ENCODE data around the gene CAPRIN1.
A peak's percentile ranks its signal among the peaks of the same experiment; 100 is the strongest.

Gene CAPRIN1

GRCh38 chr11:34136420-34136819 is 84.9 kb downstream of the CAPRIN1 start:
- Histone ChIP-seq H4K20me1 (peaks cover 0 to 51% (median 13%) of the 10 kb centered on the region in 11 experiments; a peak in 13 of 22 replicates), H3K27me3 (no peaks in the 10 kb centered on the region), H3K4me1 (no peaks in the 10 kb centered on the region), H3K9me3 (replicated peaks in 1 of 11) (no peaks in the 10 kb centered on the region), H3K36me3 (peaks cover 97 to 100% (median 100%) of the 10 kb centered on the region in 11 experiments), H3K27ac (no peak overlapping the region), H3K9ac (no peak overlapping the region), H3K4me3 (no peak overlapping the region), H3K4me2 (no peak overlapping the region)
- no peak for TF ChIP-seq Cebpa-rat (IDR thresholded peaks at IDR 0.05)

- Histone ChIP-seq H3K4me2 (no peak overlapping the region), H3K27ac (no peak overlapping the region), H3K4me3 (no peak overlapping the region), H3K9me3 (replicated peaks in 1 of 11) (no peaks in the 10 kb centered on the region), H4K20me1 (peaks cover 0 to 46% (median 13%) of the 10 kb centered on the region in 11 experiments; a peak in 13 of 22 replicates), H3K4me1 (peaks cover 0 to 16% (median 1%) of the 10 kb centered on the region in 10 experiments; a peak in 14 of 20 replicates), H3K36me3 (peaks cover 100% of the 10 kb centered on the region in 11 experiments), H3K27me3 (no peaks in the 10 kb centered on the region), H3K9ac (no peak overlapping the region)
- no peak for TF ChIP-seq Cebpa-rat (IDR thresholded peaks at IDR 0.05)
Observed at GRCh38 chr11:34139346-34139745, 87.8 kb downstream of the CAPRIN1 start.

GRCh38 chr11:34140149-34140548 is 88.6 kb downstream of the CAPRIN1 start:
- Histone ChIP-seq H3K27me3 (no peaks in the 10 kb centered on the region), H3K9ac (no peak overlapping the region), H4K20me1 (peaks cover 0 to 46% (median 14%) of the 10 kb centered on the region in 11 experiments; a peak in 13 of 22 replicates), H3K27ac (no peak overlapping the region), H3K4me3 (no peak overlapping the region), H3K4me2 (no peak overlapping the region), H3K36me3 (peaks cover 100% of the 10 kb centered on the region in 11 experiments), H3K9me3 (replicated peaks in 1 of 11) (no peaks in the 10 kb centered on the region), H3K4me1 (peaks cover 5 to 24% (median 9%) of the 10 kb centered on the region in 10 experiments)
- no peak for TF ChIP-seq Cebpa-rat (IDR thresholded peaks at IDR 0.05)

GRCh38 chr11:34143048-34143447 is 91.5 kb downstream of the CAPRIN1 start:
- peak overlapping the region in 3 of 11 experiments; percentile 48 to 61 (median 51); a peak in 6 of 22 replicates for H3K4me2 ChIP-seq
- TF ChIP-seq Cebpa-rat (IDR thresholded peaks at IDR 0.05) = no peak
- peaks cover 24 to 45% (median 28%) of the 10 kb centered on the region in 10 experiments for H3K4me1 ChIP-seq
- no peaks in the 10 kb centered on the region for H3K9me3 ChIP-seq (replicated peaks in 1 of 11)
- H3K9ac ChIP-seq = peak overlapping the region in 3 of 11 experiments; percentile 2 to 53 (median 44); a peak in 3 of 22 replicates
- H3K36me3 ChIP-seq = peaks cover 89 to 100% (median 100%) of the 10 kb centered on the region in 11 experiments
- peaks cover 0 to 43% (median 13%) of the 10 kb centered on the region in 11 experiments; a peak in 13 of 22 replicates for H4K20me1 ChIP-seq
- no peak overlapping the region for H3K4me3 ChIP-seq
- H3K27me3 ChIP-seq = no peaks in the 10 kb centered on the region
- 0 out of 22 replicates have a peak overlapping the region, but pooled peaks of 1 of the 11 experiments have one; percentile 6 for H3K27ac ChIP-seq

- TF ChIP-seq Cebpa-rat (IDR thresholded peaks at IDR 0.05) = no peak
- Histone ChIP-seq H3K9me3 (replicated peaks in 1 of 11) (no peaks in the 10 kb centered on the region), H3K4me2 (peak overlapping the region; percentile 23 to 76 (median 62)), H3K4me3 (no peak overlapping the region), H3K27me3 (no peaks in the 10 kb centered on the region), H3K27ac (peak overlapping the region in 3 of 11 experiments; percentile 21 to 48 (median 36); a peak in 5 of 22 replicates), H3K4me1 (peaks cover 25 to 53% (median 37%) of the 10 kb centered on the region in 10 experiments), H3K36me3 (peaks cover 89 to 100% (median 100%) of the 10 kb centered on the region in 11 experiments), H4K20me1 (peaks cover 0 to 43% (median 4%) of the 10 kb centered on the region in 11 experiments; a peak in 12 of 22 replicates), H3K9ac (0 out of 22 replicates have a peak overlapping the region, but pooled peaks of 2 of the 11 experiments have one; percentile 22 to 33)
Observed at GRCh38 chr11:34145073-34145472, 93.5 kb downstream of the CAPRIN1 start.

GRCh38 chr11:34145847-34146381 is 94.4 kb downstream of the CAPRIN1 start:
- no peaks in the 10 kb centered on the region for H3K27me3 ChIP-seq
- peaks cover 25 to 53% (median 37%) of the 10 kb centered on the region in 10 experiments for H3K4me1 ChIP-seq
- H3K9me3 ChIP-seq (replicated peaks in 1 of 11) = no peaks in the 10 kb centered on the region
- peaks cover 0 to 47% (median 7%) of the 10 kb centered on the region in 11 experiments; a peak in 11 of 22 replicates for H4K20me1 ChIP-seq
- H3K36me3 ChIP-seq = peaks cover 88 to 100% (median 100%) of the 10 kb centered on the region in 11 experiments
- no peak for TF ChIP-seq Cebpa-rat (IDR thresholded peaks at IDR 0.05)
- no peak overlapping the region for H3K4me3 ChIP-seq
- peak overlapping the region; percentile 23 to 76 (median 62) for H3K4me2 ChIP-seq
- H3K9ac ChIP-seq = peak overlapping the region in 10 of 11 experiments; percentile 2 to 49 (median 38); a peak in 13 of 22 replicates
- peak overlapping the region in 10 of 11 experiments; percentile 24 to 67 (median 40); a peak in 20 of 22 replicates for H3K27ac ChIP-seq

- TF ChIP-seq Cebpa-rat (IDR thresholded peaks at IDR 0.05) = no peak
- Histone ChIP-seq H3K4me2 (peak overlapping the region; percentile 23 to 76 (median 62); a peak in 20 of 22 replicates), H3K4me1 (peaks cover 25 to 53% (median 37%) of the 10 kb centered on the region in 10 experiments), H4K20me1 (peaks cover 0 to 51% (median 7%) of the 10 kb centered on the region in 11 experiments; a peak in 11 of 22 replicates), H3K27ac (peak overlapping the region in 10 of 11 experiments; percentile 24 to 67 (median 40); a peak in 20 of 22 replicates), H3K9ac (peak overlapping the region in 10 of 11 experiments; percentile 2 to 49 (median 38); a peak in 10 of 22 replicates), H3K9me3 (replicated peaks in 1 of 11) (no peaks in the 10 kb centered on the region), H3K4me3 (no peak overlapping the region), H3K27me3 (no peaks in the 10 kb centered on the region), H3K36me3 (peaks cover 83 to 100% (median 99%) of the 10 kb centered on the region in 11 experiments)
Observed at GRCh38 chr11:34146411-34146810, 94.9 kb downstream of the CAPRIN1 start.

- no peaks in the 10 kb centered on the region for H3K9me3 ChIP-seq (replicated peaks in 1 of 11)
- H3K9ac ChIP-seq = 0 out of 22 replicates have a peak overlapping the region, but pooled peaks of 1 of the 11 experiments have one; percentile 39
- no peak overlapping the region for H3K4me3 ChIP-seq
- H4K20me1 ChIP-seq = peaks cover 0 to 50% (median 9%) of the 10 kb centered on the region in 11 experiments; a peak in 12 of 22 replicates
- no peaks in the 10 kb centered on the region for H3K27me3 ChIP-seq
- H3K36me3 ChIP-seq = peaks cover 79 to 100% (median 96%) of the 10 kb centered on the region in 11 experiments
- peaks cover 25 to 53% (median 37%) of the 10 kb centered on the region in 10 experiments for H3K4me1 ChIP-seq
- H3K4me2 ChIP-seq = peak overlapping the region in 1 of 11 experiments; percentile 69; a peak in 2 of 22 replicates
- no peak for TF ChIP-seq Cebpa-rat (IDR thresholded peaks at IDR 0.05)
- no peak overlapping the region; a peak in 1 of 22 replicates for H3K27ac ChIP-seq
Observed at GRCh38 chr11:34146866-34147265, 95.3 kb downstream of the CAPRIN1 start.

GRCh38 chr11:34147581-34147980 is 96.0 kb downstream of the CAPRIN1 start:
- peaks cover 75 to 100% (median 95%) of the 10 kb centered on the region in 11 experiments for H3K36me3 ChIP-seq

More at GRCh38 chr11:34147581-34147980, 96.0 kb downstream of the CAPRIN1 start:
- H3K4me1 ChIP-seq = peaks cover 28 to 58% (median 40%) of the 10 kb centered on the region in 10 experiments
- H3K4me2 ChIP-seq = no peak overlapping the region
- H4K20me1 ChIP-seq = peaks cover 0 to 56% (median 17%) of the 10 kb centered on the region in 11 experiments; a peak in 12 of 22 replicates
- no peaks in the 10 kb centered on the region for H3K9me3 ChIP-seq (replicated peaks in 1 of 11)
- H3K27me3 ChIP-seq = no peaks in the 10 kb centered on the region
- no peak overlapping the region for H3K4me3 ChIP-seq
- H3K9ac ChIP-seq = no peak overlapping the region
- TF ChIP-seq Cebpa-rat (IDR thresholded peaks at IDR 0.05) = no peak
- peak overlapping the region in 1 of 11 experiments; percentile 36; a peak in 1 of 22 replicates for H3K27ac ChIP-seq

Measured in BLaER1 treated with 17β-estradiol and CSF1 and Interleukin-3, amounts not matched to agents 10 nM and 100 nM (cell line).